Natural killer cell (primary cell): ENCODE data around the gene CASP10. TPM values are rescaled to one million over a fixed set of nuclear protein-coding genes. Genes with fewer than 3 reads are reported as not detected.

ENCODE experiments used
- ATAC-seq, 3 donors: fragments of 150-1000 bp in 2 of 3; fragments of 200-7000 bp in 1 of 3; cut with Tn5 transposase; 1 replicate in 1 of 3; 2 replicates in 2 of 3; pipeline ENCODE4 v1.10.0; 2021; ENCODE audit warnings: mild to moderate bottlenecking in 2 of 3, moderate library complexity in 2 of 3
- DNase-seq, 2 donors: peaks; one replicate each; pipeline versions ENCODE4 v3.0.0 to v3.0.0-alpha.2; 2013 to 2021; ENCODE audit warnings: mixed read lengths in 1 of 2
- H3K27ac ChIP-seq: one replicate; pipeline ENCODE4 v1.5.1; 2013; ENCODE audit warnings: mild to moderate bottlenecking, low read length
- H3K27me3 ChIP-seq: one replicate; pipeline ENCODE4 v1.6.1; 2013; ENCODE audit warnings: low read length; ENCODE audit not compliant: control insufficient read depth, insufficient read depth
- H3K36me3 ChIP-seq: one replicate; pipeline ENCODE4 v1.6.1; 2013; ENCODE audit warnings: low read length; ENCODE audit not compliant: control insufficient read depth, insufficient read depth
- H3K4me1 ChIP-seq: one replicate; pipeline ENCODE4 v1.6.1; 2013; ENCODE audit warnings: low read length; ENCODE audit not compliant: control insufficient read depth, insufficient read depth
- H3K4me3 ChIP-seq: one replicate; pipeline ENCODE4 v1.5.1; 2013; ENCODE audit warnings: low read length
- H3K9me3 ChIP-seq: one replicate; pipeline ENCODE4 v1.6.1; 2013; ENCODE audit warnings: low read length; ENCODE audit not compliant: control insufficient read depth, insufficient read depth
- H3K27ac Mint-ChIP-seq, 2 donors: one replicate each; pipeline ENCODE4 v1.8.0; 2022; ENCODE audit warnings: mild to moderate bottlenecking in 2 of 2, mixed read lengths in 2 of 2, moderate library complexity in 1 of 2
- H3K27me3 Mint-ChIP-seq, 2 donors: one replicate each; pipeline ENCODE4 v1.8.0; 2022; ENCODE audit warnings: low read depth in 2 of 2, mixed read lengths in 2 of 2
- H3K36me3 Mint-ChIP-seq: one replicate; pipeline ENCODE4 v1.8.0; 2022; ENCODE audit warnings: mixed read lengths
- H3K4me1 Mint-ChIP-seq, 2 donors: one replicate each; pipeline ENCODE4 v1.8.0; 2022; ENCODE audit warnings: mixed read lengths in 2 of 2
- H3K4me3 Mint-ChIP-seq: one replicate; pipeline ENCODE4 v1.8.0; 2022; ENCODE audit warnings: mild to moderate bottlenecking, moderate library complexity, mixed read lengths
- H3K9me3 Mint-ChIP-seq, 2 donors: one replicate each; pipeline ENCODE4 v1.8.0; 2022; ENCODE audit warnings: mixed read lengths in 2 of 2
- CTCF ChIP-seq: fragments of 200-600 bp; IDR thresholded peaks from one replicate; pipeline ENCODE4 v1.8.0; 2022; ENCODE audit warnings: antibody characterized with exemption
- WGBS: methylation state at CpG from one replicate; pipeline ENCODE4 v1.1.7; 2013; ENCODE audit warnings: missing lambda C conversion rate; ENCODE audit not compliant: insufficient coverage; 5-methylcytosine and 5-hydroxymethylcytosine counted together
- intact Hi-C: fragments of 100-400 bp; cut with micrococcal nuclease; formaldehyde crosslinking; loops from one replicate; pipeline ENCODE4 v1.14.2; 2022
- total RNA-seq, 4 donors: library from RNA; stranded (reverse); fragments of 120-200 nt in 1 of 4; gene quantifications; one replicate each; pipeline versions ENCODE4 v1.2.3 to v1.2.4, GENCODE V29; 2013 to 2022

The CASP10 gene
- total RNA-seq, 3 donors from 2014 or later (not counting 1 experiment from before 2014, with no cell fraction given) = 67.4 to 101 (median 75.3) TPM

DNA sequence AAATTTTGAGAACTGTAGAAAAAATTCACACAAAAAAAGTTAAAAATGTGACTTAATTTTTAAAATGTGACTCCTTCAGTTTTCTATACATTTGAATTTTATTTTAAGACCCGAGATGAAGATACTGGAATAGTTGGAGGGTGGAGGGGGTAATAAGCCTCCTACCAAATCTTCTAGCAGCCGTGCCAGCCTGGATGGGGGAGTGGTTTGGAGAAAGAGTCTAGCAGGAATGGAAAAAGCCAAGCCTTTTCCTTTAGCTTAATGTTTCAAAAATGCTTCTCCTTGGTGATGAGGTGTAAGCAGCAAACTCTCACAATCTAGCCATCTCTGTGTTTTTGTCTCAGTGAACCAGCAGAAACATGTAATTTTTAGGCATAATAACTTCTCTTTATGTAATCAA is 92.1 kb downstream of the CASP10 start:
- Histone ChIP-seq H3K27me3 (no peaks in the 10 kb centered on the region), H3K4me3 (no peak overlapping the region), H3K36me3 (peaks cover 97% of the 10 kb centered on the region), H3K27ac (no peak overlapping the region), H3K4me1 (peaks cover 16% of the 10 kb centered on the region), H3K9me3 (no peaks in the 10 kb centered on the region)
- intact Hi-C loops = no loop called here
- Mint-ChIP-seq H3K4me3 (no peak overlapping the region), H3K4me1 (peaks cover 67 to 71% of the 10 kb centered on the region in 2 donors), H3K27me3 (no peaks in the 10 kb centered on the region), H3K9me3 (no peaks in the 10 kb centered on the region), H3K27ac (peak overlapping the region; percentile 100), H3K36me3 (peaks cover 45% of the 10 kb centered on the region)
- TF ChIP-seq CTCF = no peak
- ATAC-seq (no peak), DNase-seq (no peak)
- 100% methylated on average over 1 of the region's 2 CpGs for WGBS

DNA sequence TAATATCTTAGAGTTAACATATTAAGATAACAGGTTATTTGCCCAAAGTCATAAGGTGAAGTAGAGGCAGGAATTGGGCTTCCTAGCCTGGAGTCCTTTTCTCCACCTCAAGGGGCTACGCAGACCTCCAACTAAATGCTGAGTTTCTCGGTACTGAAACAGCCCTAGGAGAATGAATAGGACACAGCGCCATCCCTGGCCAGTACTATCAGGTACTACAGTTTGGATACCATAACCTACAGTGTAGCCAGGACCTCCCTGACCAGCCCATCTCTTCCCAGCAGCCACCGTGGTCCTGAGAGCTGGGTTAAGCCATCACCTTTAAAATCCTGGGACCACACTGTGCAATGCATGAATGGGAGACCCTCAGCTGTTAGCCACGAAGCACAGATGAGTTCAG is 93.0 kb downstream of the CASP10 start:
- no peak for TF ChIP-seq CTCF
- peaks cover 96% of the 10 kb centered on the region for H3K36me3 ChIP-seq
- H3K4me1 ChIP-seq = peaks cover 8% of the 10 kb centered on the region
- Mint-ChIP-seq H3K9me3 (no peaks in the 10 kb centered on the region), H3K27ac (peak overlapping the region; percentile 75 to 100), H3K27me3 (no peaks in the 10 kb centered on the region), H3K4me3 (no peak overlapping the region), H3K4me1 (peaks cover 65 to 70% of the 10 kb centered on the region in 2 donors), H3K36me3 (peaks cover 50% of the 10 kb centered on the region)
- intact Hi-C loops = no loop called here
- peak in 2 of 3 donors; percentile 45 to 57 for ATAC-seq
- DNase-seq = peak in 1 of 2 donors; percentile 34
- 96% methylated on average over 5 of the region's 5 CpGs for WGBS
- no peaks in the 10 kb centered on the region for H3K27me3 ChIP-seq
- no peak overlapping the region for H3K4me3 ChIP-seq
- H3K9me3 ChIP-seq = no peaks in the 10 kb centered on the region
- H3K27ac ChIP-seq = no peak overlapping the region

GRCh38 chr2:201276511-201276910 is 93.6 kb downstream of the CASP10 start:
- ATAC-seq (no peak), DNase-seq (no peak)
- WGBS = 94% methylated on average over 6 of the region's 6 CpGs
- peak overlapping the region; percentile 75 to 100 for H3K27ac Mint-ChIP-seq
- H3K4me1 Mint-ChIP-seq = peaks cover 60 to 64% of the 10 kb centered on the region in 2 donors
- no peak overlapping the region for H3K4me3 ChIP-seq
- H3K4me1 ChIP-seq = peaks cover 8% of the 10 kb centered on the region
- H3K27me3 Mint-ChIP-seq = no peaks in the 10 kb centered on the region
- H3K4me3 Mint-ChIP-seq = no peak overlapping the region
- no peak for TF ChIP-seq CTCF
- H3K36me3 ChIP-seq = peaks cover 95% of the 10 kb centered on the region
- H3K27me3 ChIP-seq = no peaks in the 10 kb centered on the region
- no peak overlapping the region for H3K27ac ChIP-seq
- no peaks in the 10 kb centered on the region for H3K9me3 Mint-ChIP-seq
- peaks cover 47% of the 10 kb centered on the region for H3K36me3 Mint-ChIP-seq
- no peaks in the 10 kb centered on the region for H3K9me3 ChIP-seq
- intact Hi-C loops = no loop called here

Other genes starting within 250 kb of the CASP10 start
- 10 to 100 TPM; 21.7 to 48.5 (median 26.1) TPM for gene ORC2, start 219.5 kb upstream of the CASP10 start, total RNA-seq
- 10 to 100 TPM; 54.2 to 62.5 (median 60.1) TPM for gene HYCC2, start 111.5 kb upstream of the CASP10 start, total RNA-seq
- gene NDUFB3, start 111.1 kb upstream of the CASP10 start, total RNA-seq = 10 to 100 TPM; 23.5 to 32.7 (median 30.7) TPM
- 100 to 1,000 TPM; 415 to 542 (median 445) TPM for gene CFLAR, start 67.0 kb upstream of the CASP10 start, total RNA-seq
- gene CASP8, start 77.4 kb downstream of the CASP10 start, total RNA-seq = 100 to 1,000 TPM; 218 to 404 (median 347) TPM
- gene FLACC1, start 174.2 kb downstream of the CASP10 start, total RNA-seq = 1 to 10 TPM; 5.2 to 7.0 (median 6.8) TPM